ENCODE data around the gene ZSCAN31. TPM values are rescaled to one million over a fixed set of nuclear protein-coding genes. Genes with fewer than 3 reads are reported as not detected.

ZSCAN31 gene
- total RNA-seq, 1 donor from 2014 or later = 3.6 TPM

DNA sequence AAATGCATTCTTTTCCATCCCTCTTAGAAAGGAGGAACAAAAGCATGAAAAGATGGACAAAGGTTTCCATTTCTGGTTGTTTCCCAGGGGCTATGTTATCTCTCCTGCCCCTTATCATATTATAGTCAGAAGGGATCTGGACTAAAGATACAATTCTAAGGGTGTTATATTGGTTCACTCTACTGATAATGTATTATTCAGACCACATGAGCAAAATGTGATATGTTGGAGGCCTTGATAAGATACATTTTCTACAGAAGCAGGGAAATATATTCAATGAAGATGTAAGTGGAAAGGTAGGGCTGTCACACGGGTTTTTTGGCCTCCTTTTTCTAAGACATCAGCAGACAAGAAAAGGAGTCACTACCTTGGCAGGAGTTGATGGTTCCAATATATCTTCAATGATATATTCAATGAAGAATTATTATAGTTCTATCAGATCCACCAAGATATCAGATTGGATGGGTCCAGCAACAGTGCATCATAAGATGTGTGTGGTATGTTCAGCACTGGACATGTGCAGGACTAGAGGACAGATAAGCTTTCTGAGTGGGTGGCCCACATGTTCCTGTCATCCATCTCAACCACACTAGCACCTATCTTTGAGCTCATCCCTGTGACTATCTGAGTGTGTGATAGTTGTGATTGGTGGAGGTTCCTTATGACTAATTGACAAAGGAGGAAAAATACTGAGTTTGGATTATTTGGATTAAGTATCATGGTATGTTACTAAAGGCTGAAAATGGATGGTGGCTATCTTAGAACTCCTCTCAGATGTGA is 8.1 kb upstream of the ZSCAN31 start:
- ATAC-seq (ENCODE audit: low read depth) (no peak), DNase-seq (no peak)
- TF ChIP-seq, protein P1, sequence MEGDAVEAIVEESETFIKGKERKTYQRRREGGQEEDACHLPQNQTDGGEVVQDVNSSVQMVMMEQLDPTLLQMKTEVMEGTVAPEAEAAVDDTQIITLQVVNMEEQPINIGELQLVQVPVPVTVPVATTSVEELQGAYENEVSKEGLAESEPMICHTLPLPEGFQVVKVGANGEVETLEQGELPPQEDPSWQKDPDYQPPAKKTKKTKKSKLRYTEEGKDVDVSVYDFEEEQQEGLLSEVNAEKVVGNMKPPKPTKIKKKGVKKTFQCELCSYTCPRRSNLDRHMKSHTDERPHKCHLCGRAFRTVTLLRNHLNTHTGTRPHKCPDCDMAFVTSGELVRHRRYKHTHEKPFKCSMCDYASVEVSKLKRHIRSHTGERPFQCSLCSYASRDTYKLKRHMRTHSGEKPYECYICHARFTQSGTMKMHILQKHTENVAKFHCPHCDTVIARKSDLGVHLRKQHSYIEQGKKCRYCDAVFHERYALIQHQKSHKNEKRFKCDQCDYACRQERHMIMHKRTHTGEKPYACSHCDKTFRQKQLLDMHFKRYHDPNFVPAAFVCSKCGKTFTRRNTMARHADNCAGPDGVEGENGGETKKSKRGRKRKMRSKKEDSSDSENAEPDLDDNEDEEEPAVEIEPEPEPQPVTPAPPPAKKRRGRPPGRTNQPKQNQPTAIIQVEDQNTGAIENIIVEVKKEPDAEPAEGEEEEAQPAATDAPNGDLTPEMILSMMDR (IDR thresholded peaks at IDR 0.05) = no peak
- POLR2A ChIA-PET = interaction anchor here (0.7 to 0.8 kb wide), 2 partner anchors 203 to 207 kb away, joined by 3 read pairs; no protein-coding TSS in a partner anchor
- CTCF ChIA-PET = no interaction called here
- Mint-ChIP-seq H3K4me1 (no peaks in the 10 kb centered on the region), H3K4me3 (no peak overlapping the region), H3K27ac (no peak overlapping the region), H3K27me3 (peaks cover 10% of the 10 kb centered on the region), H3K36me3 (ENCODE audit: low read depth) (no peaks in the 10 kb centered on the region), H3K9me3 (peaks cover 9% of the 10 kb centered on the region)
- intact Hi-C loops (cut with micrococcal nuclease) = no loop called here

DNA sequence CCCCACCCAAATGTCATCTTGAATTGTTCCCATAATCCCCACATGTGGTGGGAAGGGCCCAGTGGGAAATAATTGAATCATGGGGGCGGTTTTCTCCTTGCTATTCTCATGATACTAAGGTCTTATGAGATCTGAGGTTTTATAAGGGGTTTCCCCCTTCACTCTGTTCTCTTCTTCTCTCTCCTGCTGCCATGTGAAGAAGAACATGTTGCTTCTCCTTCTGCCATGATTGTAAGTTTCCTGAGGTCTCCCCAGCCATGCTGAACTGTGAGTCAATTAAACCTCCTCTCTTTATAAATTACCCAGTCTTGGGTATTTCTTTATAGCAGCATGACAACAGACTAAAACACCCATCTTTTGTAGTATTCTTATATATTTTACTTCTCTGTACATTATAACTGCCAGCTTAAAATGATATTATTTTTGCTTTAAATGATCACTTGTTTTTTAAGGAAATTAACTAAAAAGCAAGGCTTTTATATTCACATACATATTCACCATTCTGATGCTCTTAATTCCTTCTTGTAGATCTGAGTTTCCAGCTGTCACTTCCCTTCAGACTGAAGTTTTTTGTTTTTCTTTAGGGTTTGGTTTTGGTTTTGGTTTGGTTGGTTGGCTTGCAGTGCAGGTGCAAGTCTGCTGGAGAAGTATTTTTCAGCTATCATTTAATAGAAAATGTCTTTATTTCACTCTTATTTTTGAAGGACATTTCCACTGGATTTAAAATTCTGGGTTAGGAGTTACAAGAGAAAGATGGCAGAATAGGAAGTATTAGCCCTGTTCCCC is 4.6 kb upstream of the ZSCAN31 start:
- Mint-ChIP-seq H3K36me3 (ENCODE audit: low read depth) (no peaks in the 10 kb centered on the region), H3K27ac (no peak overlapping the region), H3K4me1 (no peaks in the 10 kb centered on the region), H3K9me3 (peaks cover 9% of the 10 kb centered on the region), H3K27me3 (peaks cover 4% of the 10 kb centered on the region), H3K4me3 (no peak overlapping the region)
- POLR2A ChIA-PET = no interaction called here
- DNase-seq (no peak), ATAC-seq (ENCODE audit: low read depth) (no peak)
- TF ChIP-seq, protein P1 (IDR thresholded peaks at IDR 0.05) = no peak
- CTCF ChIA-PET = interaction anchor here (1.2 kb wide), 1 partner anchor 15 kb away, joined by 3 read pairs; no protein-coding TSS in a partner anchor
- intact Hi-C loops (cut with micrococcal nuclease) = no loop called here

DNA sequence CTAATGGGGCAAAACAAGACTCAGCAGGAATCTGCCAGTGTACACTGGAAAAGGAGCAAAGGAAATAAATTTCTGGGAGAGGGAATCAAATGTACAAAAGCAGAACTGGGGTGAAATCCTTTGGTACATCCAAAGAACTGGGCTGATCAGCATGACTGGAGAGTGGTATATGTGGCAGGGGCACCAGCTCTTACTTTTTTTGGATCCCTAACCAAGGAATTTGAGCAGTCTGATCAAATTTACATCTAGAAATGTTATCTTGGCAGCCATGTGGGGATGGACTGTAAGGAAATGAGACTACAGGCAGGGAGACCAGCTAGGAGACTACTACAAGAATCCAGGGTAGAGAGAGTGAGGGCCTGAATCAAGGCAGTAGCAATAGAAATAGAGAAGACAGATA is 1.2 kb upstream of the ZSCAN31 start:
- no peak for DNase-seq
- intact Hi-C loops (cut with micrococcal nuclease) = loop anchor here (5.0 to 10.0 kb wide), 5 partner anchors 60 to 1160 kb away; partner anchors contain the start of genes ZNF184, ZSCAN12 and ZSCAN26
- H3K9me3 Mint-ChIP-seq = peaks cover 9% of the 10 kb centered on the region
- POLR2A ChIA-PET = interaction anchor here (0.7 to 2.1 kb wide), 4 partner anchors 12 to 200 kb away, joined by 3 to 8 read pairs (median 4); partner anchors contain the start of genes ZKSCAN3 and ZKSCAN8
- H3K36me3 Mint-ChIP-seq (ENCODE audit: low read depth) = no peaks in the 10 kb centered on the region
- H3K4me3 Mint-ChIP-seq = no peak overlapping the region
- H3K27me3 Mint-ChIP-seq = no peaks in the 10 kb centered on the region
- no peak overlapping the region for H3K27ac Mint-ChIP-seq
- CTCF ChIA-PET = interaction anchor here (3.3 kb wide), 1 partner anchor 19 kb away, joined by 14 read pairs; no protein-coding TSS in a partner anchor
- no peak for ATAC-seq (ENCODE audit: low read depth)
- TF ChIP-seq, protein P1 (IDR thresholded peaks at IDR 0.05) = no peak
- H3K4me1 Mint-ChIP-seq = no peaks in the 10 kb centered on the region

DNA sequence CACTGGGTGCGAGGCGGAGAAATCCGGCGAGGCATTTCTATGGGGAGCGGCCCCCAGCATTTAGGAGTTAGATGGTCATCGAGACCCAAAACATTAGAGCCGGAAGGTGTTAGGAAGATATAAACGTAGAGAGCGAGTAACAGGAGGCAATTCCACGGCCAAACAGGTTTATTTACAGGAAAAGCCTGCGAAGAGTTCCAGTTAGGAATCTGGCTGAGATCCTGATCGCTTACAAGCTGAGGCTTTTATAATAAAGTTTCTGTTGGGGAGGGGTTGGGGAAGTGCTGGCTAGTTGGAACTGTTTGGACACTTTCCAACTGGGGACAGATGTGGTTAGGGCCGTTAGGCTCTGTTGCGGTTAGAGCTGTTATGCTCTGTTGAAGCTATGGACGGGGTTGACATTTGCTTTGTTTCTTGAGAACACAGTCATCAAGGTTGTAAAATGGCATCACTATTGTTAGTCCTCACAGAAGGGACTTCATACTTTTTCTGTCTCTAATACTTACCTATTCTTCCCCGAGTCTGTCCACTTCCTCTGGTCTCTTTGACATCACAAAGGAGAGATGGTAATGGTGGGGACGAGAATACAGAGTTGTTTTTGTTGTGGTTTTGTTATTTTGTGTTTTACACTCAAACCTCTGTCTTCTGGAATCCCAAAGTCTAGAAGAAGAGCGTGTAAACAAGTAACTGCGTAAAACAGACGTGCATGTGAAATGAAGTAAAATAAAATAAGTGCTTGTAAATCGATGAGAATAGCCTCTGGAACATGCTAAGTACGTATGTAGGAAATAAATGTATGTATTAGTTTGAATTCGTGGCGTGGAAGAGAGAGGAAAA is 554 bp upstream of the ZSCAN31 start:
- DNase-seq (no peak), ATAC-seq (ENCODE audit: low read depth) (peak; percentile 11)
- POLR2A ChIA-PET = interaction anchor here (0.7 to 2.4 kb wide), 9 partner anchors 10 to 464 kb away, joined by 3 to 20 read pairs (median 4); partner anchors contain the start of genes ZKSCAN4, ZKSCAN8 and ZSCAN26
- TF ChIP-seq, protein P1 (IDR thresholded peaks at IDR 0.05) = no peak
- Mint-ChIP-seq H3K27me3 (no peaks in the 10 kb centered on the region), H3K9me3 (peaks cover 9% of the 10 kb centered on the region), H3K4me1 (no peaks in the 10 kb centered on the region), H3K4me3 (no peak overlapping the region), H3K36me3 (ENCODE audit: low read depth) (no peaks in the 10 kb centered on the region), H3K27ac (no peak overlapping the region)
- CTCF ChIA-PET = interaction anchor here (3.3 kb wide), 1 partner anchor 19 kb away, joined by 14 read pairs; no protein-coding TSS in a partner anchor
- intact Hi-C loops (cut with micrococcal nuclease) = loop anchor here (5.0 to 10.0 kb wide), 5 partner anchors 61 to 1159 kb away; partner anchors contain the start of genes ZNF184, ZSCAN12 and ZSCAN26

All from activated B cell treated with CpG ODN at 0.5 μM for 24 hours (primary cell).